ENCODE results near the gene NPIPB8.

- TF ChIP-seq, protein P1, sequence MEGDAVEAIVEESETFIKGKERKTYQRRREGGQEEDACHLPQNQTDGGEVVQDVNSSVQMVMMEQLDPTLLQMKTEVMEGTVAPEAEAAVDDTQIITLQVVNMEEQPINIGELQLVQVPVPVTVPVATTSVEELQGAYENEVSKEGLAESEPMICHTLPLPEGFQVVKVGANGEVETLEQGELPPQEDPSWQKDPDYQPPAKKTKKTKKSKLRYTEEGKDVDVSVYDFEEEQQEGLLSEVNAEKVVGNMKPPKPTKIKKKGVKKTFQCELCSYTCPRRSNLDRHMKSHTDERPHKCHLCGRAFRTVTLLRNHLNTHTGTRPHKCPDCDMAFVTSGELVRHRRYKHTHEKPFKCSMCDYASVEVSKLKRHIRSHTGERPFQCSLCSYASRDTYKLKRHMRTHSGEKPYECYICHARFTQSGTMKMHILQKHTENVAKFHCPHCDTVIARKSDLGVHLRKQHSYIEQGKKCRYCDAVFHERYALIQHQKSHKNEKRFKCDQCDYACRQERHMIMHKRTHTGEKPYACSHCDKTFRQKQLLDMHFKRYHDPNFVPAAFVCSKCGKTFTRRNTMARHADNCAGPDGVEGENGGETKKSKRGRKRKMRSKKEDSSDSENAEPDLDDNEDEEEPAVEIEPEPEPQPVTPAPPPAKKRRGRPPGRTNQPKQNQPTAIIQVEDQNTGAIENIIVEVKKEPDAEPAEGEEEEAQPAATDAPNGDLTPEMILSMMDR (IDR thresholded peaks at IDR 0.05), result no peak
- TF ChIP-seq POLR2A (IDR thresholded peaks at IDR 0.05), result no peak
Measured at GRCh38 chr16:28591355-28591754, 46.5 kb upstream of the NPIPB8 start.
